ENCODE data around the gene DNAH12.

Gene DNAH12

DNA sequence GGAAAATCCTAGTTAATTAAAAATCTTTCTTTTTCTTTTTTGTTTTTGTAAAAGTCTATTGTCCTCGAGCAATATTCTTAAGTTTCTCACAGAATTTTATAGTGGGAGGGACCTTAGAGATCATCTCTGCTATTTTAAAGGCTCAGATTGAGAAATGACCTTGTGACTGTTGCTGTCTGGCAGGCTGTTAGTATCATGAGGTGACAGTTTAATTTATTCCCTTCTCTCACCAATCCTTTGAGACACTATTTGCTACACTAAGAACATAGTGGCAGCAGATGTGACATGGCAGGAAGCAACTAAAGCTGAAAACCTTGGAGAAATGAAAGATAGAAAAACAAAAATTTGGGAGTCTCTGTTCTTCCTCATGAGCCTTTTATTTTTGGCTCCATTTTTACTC, 291.7 kb downstream of the DNAH12 start:
- Histone ChIP-seq H3K27me3 (ENCODE audit: insufficient read depth, insufficient read length) (no peaks in the 10 kb centered on the region), H3K9me3 (ENCODE audit: insufficient read depth, low read length) (no peaks in the 10 kb centered on the region), H3K4me3 (ENCODE audit: insufficient read length, low read depth) (no peak overlapping the region), H3K9ac (ENCODE audit: insufficient read length, low read depth) (no peak overlapping the region), H3K4me1 (ENCODE audit: insufficient read depth, insufficient read length) (no peaks in the 10 kb centered on the region), H3K36me3 (ENCODE audit: insufficient read depth, insufficient read length, low read length) (peaks cover 28% of the 10 kb centered on the region)
- no peak for DNase-seq (ENCODE audit: low read depth, low spot score)
- TF ChIP-seq ZNF274 (IDR thresholded peaks at IDR 0.05; ENCODE audit: low read depth, low read length), result no peak
- TF ChIP-seq YY1 (IDR thresholded peaks at IDR 0.05; ENCODE audit: insufficient read depth, insufficient read length), result no peak
- TF ChIP-seq SUZ12 (IDR thresholded peaks at IDR 0.05; ENCODE audit: extremely low read depth, insufficient read depth, insufficient read length), result no peak

DNA sequence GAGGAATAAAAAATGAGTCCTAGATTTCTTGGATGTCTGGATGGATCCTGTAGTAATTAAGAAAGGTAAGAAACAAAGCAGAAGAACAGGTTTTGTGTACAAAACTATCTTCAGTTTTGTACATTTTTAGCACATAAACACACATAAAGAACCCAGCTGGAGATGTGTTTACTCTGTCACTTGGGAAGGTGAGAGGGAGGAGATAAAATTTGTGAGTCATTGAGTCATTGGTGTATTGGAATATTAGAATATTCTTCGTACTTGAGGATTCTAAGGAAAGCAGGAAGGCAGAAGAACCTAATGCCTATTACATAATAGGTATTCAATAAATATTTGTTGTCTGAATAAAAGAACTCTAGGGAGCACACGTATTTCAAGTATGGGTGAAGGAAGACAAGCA, 299.2 kb downstream of the DNAH12 start:
- H3K9me3 ChIP-seq (ENCODE audit: insufficient read depth, low read length), result no peaks in the 10 kb centered on the region
- no peaks in the 10 kb centered on the region for H3K4me1 ChIP-seq (ENCODE audit: insufficient read depth, insufficient read length)
- no peak for DNase-seq (ENCODE audit: low read depth, low spot score)
- H3K27me3 ChIP-seq (ENCODE audit: insufficient read depth, insufficient read length), result no peaks in the 10 kb centered on the region
- H3K36me3 ChIP-seq (ENCODE audit: insufficient read depth, insufficient read length, low read length), result peaks cover 49% of the 10 kb centered on the region
- TF ChIP-seq ZNF274 (IDR thresholded peaks at IDR 0.05; ENCODE audit: low read depth, low read length), result no peak
- TF ChIP-seq YY1 (IDR thresholded peaks at IDR 0.05; ENCODE audit: insufficient read depth, insufficient read length), result no peak
- no peak for TF ChIP-seq SUZ12 (IDR thresholded peaks at IDR 0.05; ENCODE audit: extremely low read depth, insufficient read depth, insufficient read length)
- H3K9ac ChIP-seq (ENCODE audit: insufficient read length, low read depth), result no peak overlapping the region
- no peak overlapping the region for H3K4me3 ChIP-seq (ENCODE audit: insufficient read length, low read depth)
